HL-60 (cell line): Measurements from ENCODE around the gene ZNF598.

Experiments used
- DNase-seq, 2 experiments: peaks; one replicate each; pipeline ENCODE4 v3.0.0-alpha.2; 2010 to 2020; ENCODE audit warnings: low read depth in 1 of 2, low spot score in 1 of 2
- H3K27ac ChIP-seq: fragments of 250-450 bp; sonication (Bioruptor Pico); replicated peaks from 2 replicates; pipeline ENCODE4 v1.5.1; 2020; ENCODE audit warnings: mild to moderate bottlenecking, moderate library complexity
- H3K27me3 ChIP-seq: fragments of 250-450 bp; sonication (Bioruptor Pico); 2 replicates; pipeline ENCODE4 v1.5.1; 2021; ENCODE audit warnings: mild to moderate bottlenecking, moderate library complexity; ENCODE audit not compliant: insufficient read depth, poor library complexity, severe bottlenecking
- H3K4me3 ChIP-seq: replicated peaks from 2 replicates; pipeline ENCODE4 v1.5.1; 2011; ENCODE audit warnings: mild to moderate bottlenecking, control low read depth, low read length; ENCODE audit not compliant: insufficient read depth
- CTCF ChIP-seq: IDR thresholded peaks from one replicate; pipeline ENCODE4 v1.5.1; 2011; ENCODE audit warnings: low read length, control low read depth, inconsistent platforms; ENCODE audit not compliant: insufficient read depth
- GABPA ChIP-seq: IDR thresholded peaks from 2 replicates; pipeline ENCODE4 v1.6.1; 2012; ENCODE audit warnings: low read depth
- POLR2AphosphoS5 ChIP-seq: IDR thresholded peaks from 2 replicates; pipeline ENCODE4 v1.6.1; 2012; ENCODE audit warnings: low read depth
- REST ChIP-seq: IDR thresholded peaks from 2 replicates; pipeline ENCODE4 v1.6.1; 2012; ENCODE audit warnings: low read depth; ENCODE audit not compliant: insufficient replicate concordance
- SPI1 ChIP-seq: IDR thresholded peaks from 2 replicates; pipeline ENCODE4 v1.6.1; 2012; ENCODE audit warnings: low read depth, mild to moderate bottlenecking, borderline replicate concordance

ZNF598 gene

GRCh38 chr16:1998852-1999801 is 10.5 kb downstream of the ZNF598 start:
- H3K27me3 ChIP-seq = no peaks in the 10 kb centered on the region
- H3K27ac ChIP-seq = no peak overlapping the region
- TF ChIP-seq REST (no peak), CTCF (no peak), POLR2AphosphoS5 (no peak), GABPA (no peak), SPI1 (no peak)
- DNase-seq = no peak
- no peak overlapping the region for H3K4me3 ChIP-seq

GRCh38 chr16:1998360-1998835 is 11.2 kb downstream of the ZNF598 start:
- no peak for DNase-seq
- Histone ChIP-seq H3K27me3 (no peaks in the 10 kb centered on the region), H3K27ac (no peak overlapping the region), H3K4me3 (no peak overlapping the region)
- TF ChIP-seq GABPA (no peak), CTCF (no peak), POLR2AphosphoS5 (no peak), REST (no peak), SPI1 (no peak)

GRCh38 chr16:1997494-1998359 is 11.9 kb downstream of the ZNF598 start:
- TF ChIP-seq SPI1 = no peak
- no peak for TF ChIP-seq GABPA
- no peak for TF ChIP-seq POLR2AphosphoS5
- no peak for TF ChIP-seq CTCF
- no peak for TF ChIP-seq REST
- Histone ChIP-seq H3K4me3 (no peak overlapping the region), H3K27ac (no peak overlapping the region), H3K27me3 (no peaks in the 10 kb centered on the region)
- no peak for DNase-seq
